Sigmoid colon (tissue), 7 donors: ENCODE data around the gene MYCT1. TPM values are rescaled to one million over a fixed set of nuclear protein-coding genes. Genes with fewer than 3 reads are reported as not detected.

Experiments used
- DNase-seq: peaks from one replicate; pipeline ENCODE4 v3.0.0-alpha.2; 2019
- H3K27ac ChIP-seq, 4 donors: fragments of 200-600 bp; sonication (generic); one replicate each; pipeline ENCODE4 v1.5.1; 2016 to 2019; ENCODE audit warnings: mild to moderate bottlenecking in 1 of 4
- H3K27me3 ChIP-seq, 3 donors: fragments of 200-600 bp; sonication (generic); one replicate each; pipeline ENCODE4 v1.5.1; 2019; ENCODE audit warnings: mild to moderate bottlenecking in 1 of 3
- H3K36me3 ChIP-seq, 4 donors: fragments of 200-600 bp; sonication (generic); one replicate each; pipeline ENCODE4 v1.5.1; 2016 to 2019
- H3K4me1 ChIP-seq, 4 donors: fragments of 200-600 bp; sonication (generic); one replicate each; pipeline ENCODE4 v1.5.1; 2017 to 2019
- H3K4me3 ChIP-seq, 4 donors: fragments of 200-600 bp; sonication (generic); one replicate each; pipeline ENCODE4 v1.5.1; 2017 to 2019; ENCODE audit warnings: mild to moderate bottlenecking in 2 of 4, moderate library complexity in 1 of 4
- H3K9me3 ChIP-seq, 4 donors: fragments of 200-600 bp in 3 of 4; sonication (generic) in 3 of 4; one replicate each; pipeline versions ENCODE4 v1.5.1 to v1.6.1; 2013 to 2019
- EP300 ChIP-seq, 4 donors: sonication (generic); formaldehyde crosslinking; IDR thresholded peaks; one replicate each; pipeline ENCODE4 v1.6.1; 2017; ENCODE audit warnings: antibody characterized with exemption in 4 of 4
- POLR2A ChIP-seq, 2 donors: fragments of 450-650 bp; IDR thresholded peaks; one replicate each; pipeline ENCODE4 v1.6.1; 2016; ENCODE audit warnings: antibody characterized with exemption in 2 of 2, mild to moderate bottlenecking in 2 of 2, moderate library complexity in 2 of 2
- POLR2AphosphoS5 ChIP-seq, 4 donors: sonication (generic); formaldehyde crosslinking; IDR thresholded peaks; one replicate each; pipeline ENCODE4 v1.6.1; 2017; ENCODE audit warnings: antibody characterized with exemption in 4 of 4
- WGBS, 2 donors: extraction: QIAGEN DNeasy Blood & Tissue Kit; methylation state at CpG; one replicate each; pipeline ENCODE4 v1.1.7; 2013; 5-methylcytosine and 5-hydroxymethylcytosine counted together
- intact Hi-C: fragments of 100-400 bp; cut with DNase I; formaldehyde crosslinking; loops from one replicate; pipeline ENCODE4 v1.15.1; 2023
- polyA plus RNA-seq, 3 donors: library from polyadenylated mRNA; stranded (reverse); fragments of 200-250 nt; gene quantifications; one replicate each; pipeline ENCODE4 v1.2.3, GENCODE V29; 2013
- total RNA-seq, 4 donors: library from RNA; depleted of rRNA; stranded (reverse); fragments of >200 nt; gene quantifications; one replicate each; pipeline ENCODE4 v1.1.0, GENCODE V29; 2016
- TF ChIP-seq, protein P1 (sequence below), 4 experiments: fragments of 450-650 bp in 3 of 4; fragments of 200-600 bp in 1 of 4; IDR thresholded peaks; one replicate each; pipeline ENCODE4 v1.5.1; 2016 to 2019; ENCODE audit warnings: antibody characterized with exemption in 4 of 4, mild to moderate bottlenecking in 3 of 4, moderate library complexity in 2 of 4
- donor health status: healthy with polysubstance abuse.
- donor health status: Bipolar disorder and iron deficiency.
- donor health status: healthy.

The MYCT1 gene
- total and polyA plus RNA-seq, 7 donors = 0.46 to 9.7 (median 5.4) TPM

DNA sequence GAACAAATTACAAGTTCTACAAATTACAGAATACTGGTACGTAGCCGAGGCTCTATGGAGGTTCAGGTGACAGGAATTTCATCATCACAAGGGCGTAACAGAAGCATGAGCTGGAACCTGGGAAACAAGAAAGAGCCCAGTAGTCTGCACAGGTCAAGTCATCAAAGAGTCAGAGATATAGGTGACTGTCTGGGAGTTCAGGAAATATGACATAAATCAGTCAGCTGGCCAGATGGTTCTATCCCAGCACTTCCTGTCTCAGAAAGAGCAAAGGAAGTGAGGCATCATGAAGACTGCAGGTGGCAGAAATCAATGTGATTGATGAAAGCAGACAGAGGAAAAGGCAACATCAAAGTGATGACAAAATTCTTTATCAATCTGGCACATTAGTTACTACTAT is 23.3 kb downstream of the MYCT1 start:
- DNase-seq = no peak
- no peaks in the 10 kb centered on the region for H3K27me3 ChIP-seq
- H3K4me3 ChIP-seq = no peak overlapping the region
- TF ChIP-seq POLR2A (IDR thresholded peaks at IDR 0.05) = no peak
- no peak for TF ChIP-seq EP300 (IDR thresholded peaks at IDR 0.05)
- TF ChIP-seq, protein P1, sequence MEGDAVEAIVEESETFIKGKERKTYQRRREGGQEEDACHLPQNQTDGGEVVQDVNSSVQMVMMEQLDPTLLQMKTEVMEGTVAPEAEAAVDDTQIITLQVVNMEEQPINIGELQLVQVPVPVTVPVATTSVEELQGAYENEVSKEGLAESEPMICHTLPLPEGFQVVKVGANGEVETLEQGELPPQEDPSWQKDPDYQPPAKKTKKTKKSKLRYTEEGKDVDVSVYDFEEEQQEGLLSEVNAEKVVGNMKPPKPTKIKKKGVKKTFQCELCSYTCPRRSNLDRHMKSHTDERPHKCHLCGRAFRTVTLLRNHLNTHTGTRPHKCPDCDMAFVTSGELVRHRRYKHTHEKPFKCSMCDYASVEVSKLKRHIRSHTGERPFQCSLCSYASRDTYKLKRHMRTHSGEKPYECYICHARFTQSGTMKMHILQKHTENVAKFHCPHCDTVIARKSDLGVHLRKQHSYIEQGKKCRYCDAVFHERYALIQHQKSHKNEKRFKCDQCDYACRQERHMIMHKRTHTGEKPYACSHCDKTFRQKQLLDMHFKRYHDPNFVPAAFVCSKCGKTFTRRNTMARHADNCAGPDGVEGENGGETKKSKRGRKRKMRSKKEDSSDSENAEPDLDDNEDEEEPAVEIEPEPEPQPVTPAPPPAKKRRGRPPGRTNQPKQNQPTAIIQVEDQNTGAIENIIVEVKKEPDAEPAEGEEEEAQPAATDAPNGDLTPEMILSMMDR (IDR thresholded peaks at IDR 0.05) = no peak
- WGBS, 2 donors = 72 to 81% methylated on average over 3 of the region's 3 CpGs
- no peaks in the 10 kb centered on the region for H3K36me3 ChIP-seq
- no peaks in the 10 kb centered on the region for H3K4me1 ChIP-seq
- H3K27ac ChIP-seq = no peak overlapping the region
- no peaks in the 10 kb centered on the region for H3K9me3 ChIP-seq
- intact Hi-C loops = no loop called here

DNA sequence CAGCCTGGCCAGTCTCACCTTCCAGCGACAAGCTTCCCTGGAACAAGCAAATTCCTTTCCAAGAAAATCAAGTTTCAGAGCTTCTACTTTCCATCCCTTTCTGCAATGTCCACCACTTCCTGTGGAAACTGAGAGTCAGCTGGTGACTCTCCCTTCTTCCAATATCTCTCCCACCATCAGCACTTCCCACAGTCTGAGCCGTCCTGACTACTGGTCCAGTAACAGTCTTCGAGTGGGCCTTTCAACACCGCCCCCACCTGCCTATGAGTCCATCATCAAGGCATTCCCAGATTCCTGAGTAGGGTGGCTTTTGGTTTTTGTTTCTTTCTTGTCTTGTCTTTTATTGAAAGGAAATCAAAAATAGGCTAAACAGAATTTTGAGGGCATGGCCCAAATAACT is 24.3 kb downstream of the MYCT1 start:
- intact Hi-C loops = no loop called here
- no peak for TF ChIP-seq POLR2A (IDR thresholded peaks at IDR 0.05)
- no peak for TF ChIP-seq POLR2AphosphoS5 (IDR thresholded peaks at IDR 0.05)
- TF ChIP-seq EP300 (IDR thresholded peaks at IDR 0.05) = no peak
- TF ChIP-seq, protein P1 (IDR thresholded peaks at IDR 0.05) = no peak
- 90 to 94% methylated on average over 4 of the region's 4 CpGs for WGBS, 2 donors

DNA sequence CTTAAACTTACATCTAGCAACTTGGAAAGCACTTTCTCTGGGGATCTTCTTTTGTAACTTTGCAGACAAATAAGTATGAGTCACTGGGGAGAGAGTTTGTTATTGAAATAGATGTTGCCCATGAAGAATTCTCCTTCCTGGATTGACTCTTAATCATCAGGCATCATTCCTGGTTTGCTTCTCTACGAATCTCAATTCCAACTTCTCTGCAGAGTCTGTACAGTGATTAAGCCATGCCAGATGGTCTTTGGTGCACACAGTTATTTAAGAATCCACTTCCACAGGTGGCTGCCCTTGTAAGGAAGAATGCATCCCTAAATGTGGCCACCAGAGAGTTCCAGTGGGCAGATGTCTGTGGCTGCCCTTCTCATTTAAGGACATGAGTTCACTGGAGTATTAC is 25.7 kb downstream of the MYCT1 start:
- TF ChIP-seq, protein P1 (IDR thresholded peaks at IDR 0.05) = no peak
- no peak for TF ChIP-seq POLR2AphosphoS5 (IDR thresholded peaks at IDR 0.05)
- no peak for TF ChIP-seq POLR2A (IDR thresholded peaks at IDR 0.05)
- no peak for TF ChIP-seq EP300 (IDR thresholded peaks at IDR 0.05)
- no peak for DNase-seq
- WGBS, 2 donors = 63 to 82% methylated on average over 1 of the region's 1 CpG
- H3K9me3 ChIP-seq = no peaks in the 10 kb centered on the region
- H3K27me3 ChIP-seq = no peaks in the 10 kb centered on the region
- H3K4me3 ChIP-seq = no peak overlapping the region
- H3K4me1 ChIP-seq = no peaks in the 10 kb centered on the region
- intact Hi-C loops = no loop called here
- no peak overlapping the region for H3K27ac ChIP-seq
- no peaks in the 10 kb centered on the region for H3K36me3 ChIP-seq

More for the DNA sequence above, 24.3 kb downstream of the MYCT1 start:
- no peak overlapping the region for H3K4me3 ChIP-seq
- DNase-seq = no peak
- no peak overlapping the region for H3K27ac ChIP-seq
- H3K4me1 ChIP-seq = no peaks in the 10 kb centered on the region
- H3K9me3 ChIP-seq = no peaks in the 10 kb centered on the region
- H3K27me3 ChIP-seq = no peaks in the 10 kb centered on the region
- H3K36me3 ChIP-seq = no peaks in the 10 kb centered on the region

DNA sequence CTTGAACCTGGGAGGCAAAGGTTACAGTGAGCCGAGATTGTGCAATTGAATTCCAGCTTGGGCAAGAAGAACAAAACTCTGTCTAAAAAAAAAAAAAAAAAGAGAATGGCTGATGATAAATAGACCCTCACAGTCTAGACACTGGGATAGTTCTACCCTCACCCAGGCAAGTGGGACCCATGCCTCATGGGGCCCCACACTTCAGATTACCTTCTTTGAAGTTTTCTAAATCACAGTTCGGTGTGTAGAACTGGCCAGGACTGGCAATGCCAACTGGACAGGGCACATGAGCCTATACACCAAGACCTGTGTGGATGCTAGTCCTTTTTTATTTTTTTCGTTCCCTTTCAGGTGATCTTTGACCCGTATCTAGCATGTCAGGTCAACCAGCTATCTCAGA is 28.6 kb downstream of the MYCT1 start:
- intact Hi-C loops = no loop called here
- Histone ChIP-seq H3K4me3 (no peak overlapping the region), H3K27ac (no peak overlapping the region), H3K4me1 (no peaks in the 10 kb centered on the region), H3K9me3 (no peaks in the 10 kb centered on the region), H3K36me3 (no peaks in the 10 kb centered on the region), H3K27me3 (no peaks in the 10 kb centered on the region)
- DNase-seq = no peak
- 58 to 89% methylated on average over 4 of the region's 4 CpGs for WGBS, 2 donors
- TF ChIP-seq POLR2A (IDR thresholded peaks at IDR 0.05) = no peak

DNA sequence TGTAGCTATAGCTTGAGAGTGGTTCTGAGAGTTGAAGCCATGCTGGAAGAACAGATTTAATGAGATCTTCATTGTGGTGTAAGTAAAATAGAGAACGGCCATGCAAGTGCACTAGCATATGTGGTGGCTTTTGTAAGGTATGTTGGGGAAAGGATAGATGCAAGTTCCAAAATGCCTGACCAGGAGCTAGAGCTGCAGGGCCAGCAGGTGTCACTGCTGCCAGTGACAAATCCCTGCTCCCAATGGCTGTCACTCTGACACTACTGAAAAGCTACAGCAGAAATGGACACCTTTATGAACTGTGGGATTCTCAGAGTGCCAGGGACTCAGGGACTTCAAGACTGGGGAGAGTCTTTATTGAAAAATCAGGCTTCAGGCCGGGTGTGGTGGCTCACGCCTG is 29.8 kb downstream of the MYCT1 start:
- WGBS, 2 donors = 84 to 85% methylated on average over 3 of the region's 3 CpGs
- intact Hi-C loops = no loop called here
- no peaks in the 10 kb centered on the region for H3K36me3 ChIP-seq
- H3K27me3 ChIP-seq = no peaks in the 10 kb centered on the region
- no peak overlapping the region for H3K27ac ChIP-seq
- no peaks in the 10 kb centered on the region for H3K4me1 ChIP-seq
- H3K9me3 ChIP-seq = no peaks in the 10 kb centered on the region
- no peak overlapping the region for H3K4me3 ChIP-seq
- DNase-seq = no peak
- TF ChIP-seq EP300 (IDR thresholded peaks at IDR 0.05) = no peak
- no peak for TF ChIP-seq POLR2A (IDR thresholded peaks at IDR 0.05)
- TF ChIP-seq POLR2AphosphoS5 (IDR thresholded peaks at IDR 0.05) = no peak
- TF ChIP-seq, protein P1 (IDR thresholded peaks at IDR 0.05) = no peak
